Epithelial cell of proximal tubule (primary cell): ENCODE measurements around the gene CDH18. TPM values are rescaled to one million over a fixed set of nuclear protein-coding genes. Genes with fewer than 3 reads are reported as not detected.
"Not testable (repeated sequence)": the region's sequence is repeated elsewhere in the genome, so short reads cannot be mapped to it uniquely, and the experiment has no call there.

ENCODE experiments used
- DNase-seq: peaks from one replicate; pipeline ENCODE4 v3.0.0-alpha.2; 2011; ENCODE audit warnings: low read depth
- H3K4me3 ChIP-seq: 2 replicates; pipeline ENCODE4 v1.5.1; 2011; ENCODE audit warnings: low read depth, mild to moderate bottlenecking, low read length
- CTCF ChIP-seq: conservative IDR thresholded peaks from 2 replicates; pipeline ENCODE4 v1.5.1; 2012; ENCODE audit warnings: low read depth, mild to moderate bottlenecking, low read length
- total RNA-seq: library from RNA; depleted of rRNA; stranded (reverse); fragments of >200 nt; gene quantifications from 2 replicates; pipeline ENCODE4 v1.2.3, GENCODE V29; 2015

CDH18 gene
- total RNA-seq, 1 donor from 2014 or later: not detected

GRCh38 chr5:19790829-19791466 lies 197.1 kb downstream of the CDH18 start:
- DNase-seq: no peak
- no peak overlapping the region for H3K4me3 ChIP-seq
- TF ChIP-seq CTCF: no peak

GRCh38 chr5:19782566-19782965 lies 205.4 kb downstream of the CDH18 start:
- H3K4me3 ChIP-seq: no peak overlapping the region
- DNase-seq: no peak
- no peak for TF ChIP-seq CTCF

GRCh38 chr5:19777363-19777762 lies 210.6 kb downstream of the CDH18 start:
- no peak overlapping the region for H3K4me3 ChIP-seq
- no peak for TF ChIP-seq CTCF
- no peak for DNase-seq

- DNase-seq, H3K4me3 ChIP-seq: not testable (repeated sequence)
These were observed 211.1 kb downstream of the CDH18 start for GRCh38 chr5:19776886-19777285.

GRCh38 chr5:19771174-19771835 lies 216.7 kb downstream of the CDH18 start:
- TF ChIP-seq CTCF: no peak
- H3K4me3 ChIP-seq: no peak overlapping the region
- DNase-seq: no peak

GRCh38 chr5:19770396-19770795 lies 217.6 kb downstream of the CDH18 start:
- no peak for DNase-seq
- H3K4me3 ChIP-seq: no peak overlapping the region
- no peak for TF ChIP-seq CTCF

- DNase-seq: no peak
- no peak overlapping the region for H3K4me3 ChIP-seq
- no peak for TF ChIP-seq CTCF
These were observed 220.0 kb downstream of the CDH18 start for GRCh38 chr5:19767987-19768386.
